Uterus (tissue), 2 donors: Measurements from ENCODE around the gene IPO4.

Source experiments
- CTCF ChIP-seq, 4 experiments: fragments of 200-600 bp in 2 of 4; fragments of 450-650 bp in 2 of 4; sonication (generic) in 2 of 4; IDR thresholded peaks; one replicate each; pipeline ENCODE4 v1.5.1; 2016 to 2019; ENCODE audit warnings: antibody characterized with exemption in 4 of 4, mild to moderate bottlenecking in 2 of 4, moderate library complexity in 1 of 4
- POLR2A ChIP-seq, 2 donors: fragments of 450-650 bp; IDR thresholded peaks; one replicate each; pipeline ENCODE4 v1.6.1; 2016; ENCODE audit warnings: antibody characterized with exemption in 2 of 2, mild to moderate bottlenecking in 1 of 2, moderate library complexity in 1 of 2

GRCh38 chr14:24172871-24173281 is 15.7 kb downstream of the IPO4 start:
- TF ChIP-seq CTCF (IDR thresholded peaks at IDR 0.05) (no peak), POLR2A (IDR thresholded peaks at IDR 0.05) (no peak)
